ENCODE data around the gene GFI1B.

DNA sequence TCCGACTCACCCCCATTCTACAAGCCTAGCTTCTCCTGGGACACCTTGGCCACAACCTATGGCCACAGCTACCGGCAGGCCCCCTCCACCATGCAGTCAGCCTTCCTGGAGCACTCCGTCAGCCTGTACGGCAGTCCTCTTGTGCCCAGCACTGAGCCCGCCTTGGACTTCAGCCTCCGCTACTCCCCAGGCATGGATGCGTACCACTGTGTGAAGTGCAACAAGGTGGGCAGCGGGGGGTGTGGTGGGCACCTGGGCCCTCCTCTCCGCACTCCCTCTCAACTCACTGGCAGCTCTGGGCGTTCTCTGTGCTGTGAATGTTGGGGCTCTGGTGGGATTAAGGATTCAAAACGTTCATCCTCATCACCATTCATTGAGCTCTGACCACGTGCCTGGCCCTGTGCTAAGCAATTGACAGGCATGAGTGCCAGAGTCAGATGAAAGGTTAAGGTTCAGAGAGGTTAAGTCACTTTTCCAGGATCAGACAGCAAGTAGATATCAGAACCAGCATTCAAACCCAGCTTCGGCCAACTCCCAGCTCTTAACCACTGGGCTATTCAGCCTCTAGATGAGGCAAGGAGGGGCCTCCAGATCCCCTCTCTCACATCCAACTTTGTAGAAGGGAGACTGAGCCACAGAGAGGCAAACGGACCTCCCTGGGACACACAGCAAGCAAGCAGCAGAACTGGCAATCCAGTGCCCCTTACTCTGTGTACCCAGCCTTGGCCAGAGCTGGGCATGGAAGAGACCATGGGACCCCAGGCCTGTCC lies 9.9 kb downstream of the GFI1B start:
- no peak for TF ChIP-seq EZH2 (IDR thresholded peaks at IDR 0.05; ENCODE audit: borderline replicate concordance)
- TF ChIP-seq, protein P1, sequence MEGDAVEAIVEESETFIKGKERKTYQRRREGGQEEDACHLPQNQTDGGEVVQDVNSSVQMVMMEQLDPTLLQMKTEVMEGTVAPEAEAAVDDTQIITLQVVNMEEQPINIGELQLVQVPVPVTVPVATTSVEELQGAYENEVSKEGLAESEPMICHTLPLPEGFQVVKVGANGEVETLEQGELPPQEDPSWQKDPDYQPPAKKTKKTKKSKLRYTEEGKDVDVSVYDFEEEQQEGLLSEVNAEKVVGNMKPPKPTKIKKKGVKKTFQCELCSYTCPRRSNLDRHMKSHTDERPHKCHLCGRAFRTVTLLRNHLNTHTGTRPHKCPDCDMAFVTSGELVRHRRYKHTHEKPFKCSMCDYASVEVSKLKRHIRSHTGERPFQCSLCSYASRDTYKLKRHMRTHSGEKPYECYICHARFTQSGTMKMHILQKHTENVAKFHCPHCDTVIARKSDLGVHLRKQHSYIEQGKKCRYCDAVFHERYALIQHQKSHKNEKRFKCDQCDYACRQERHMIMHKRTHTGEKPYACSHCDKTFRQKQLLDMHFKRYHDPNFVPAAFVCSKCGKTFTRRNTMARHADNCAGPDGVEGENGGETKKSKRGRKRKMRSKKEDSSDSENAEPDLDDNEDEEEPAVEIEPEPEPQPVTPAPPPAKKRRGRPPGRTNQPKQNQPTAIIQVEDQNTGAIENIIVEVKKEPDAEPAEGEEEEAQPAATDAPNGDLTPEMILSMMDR (IDR thresholded peaks at IDR 0.05; ENCODE audit: poor library complexity) = no peak
- no peak for TF ChIP-seq EZH2phosphoT487 (IDR thresholded peaks at IDR 0.05; ENCODE audit: low read depth, severe bottlenecking, unreplicated experiment)

Measured in hepatocyte (in vitro differentiated cells).